ENCODE results near the gene CTIF. TPM values are rescaled to one million over a fixed set of nuclear protein-coding genes. Genes with fewer than 3 reads are reported as not detected.

Gene CTIF
- polyA plus RNA-seq, 1 donor from 2014 or later: 50.2 TPM

DNA sequence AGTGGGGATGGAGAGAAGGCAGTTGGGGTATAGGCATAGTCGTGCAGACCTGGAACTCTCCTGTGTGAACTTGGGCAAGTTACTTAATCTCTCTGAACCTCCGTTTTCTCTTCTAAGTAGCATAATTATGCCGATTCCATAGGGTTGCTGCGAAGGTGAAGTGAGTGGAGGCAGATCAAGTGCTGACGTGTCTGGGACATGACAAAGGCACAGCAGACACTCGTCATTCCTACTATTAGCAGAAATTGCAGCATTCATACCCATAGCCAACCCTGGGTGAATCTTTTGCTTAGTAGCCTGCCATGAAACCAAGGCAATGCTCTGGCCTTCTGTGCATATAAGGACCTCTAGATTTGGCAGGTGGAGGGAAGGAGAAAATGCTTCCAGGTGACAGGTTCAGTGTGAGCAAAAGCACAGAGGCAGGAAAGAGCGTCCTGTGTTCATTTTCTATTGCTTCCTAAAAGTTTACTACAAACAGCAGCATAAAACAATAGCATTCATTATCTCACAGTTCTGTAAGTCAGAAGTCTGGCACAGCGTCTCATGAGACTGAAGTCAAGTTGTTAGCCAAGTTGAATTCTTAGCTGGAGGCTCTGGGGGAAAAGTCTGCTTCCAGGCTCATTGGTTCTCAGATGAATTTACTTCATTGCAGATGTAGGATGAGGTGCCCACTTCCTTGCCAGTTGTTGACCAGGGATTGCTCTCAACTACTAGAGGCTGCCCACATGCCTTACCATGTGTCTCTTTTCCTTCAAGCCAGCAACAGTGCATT lies 77.8 kb downstream of the CTIF start:
- peak overlapping the region; percentile 26 for H3K4me3 ChIP-seq (ENCODE audit: low read length)
- H3K79me2 ChIP-seq (replicated peaks; ENCODE audit: insufficient read depth, low read length): peaks cover 1% of the 10 kb centered on the region
- H3K27ac ChIP-seq (ENCODE audit: low read length): peak overlapping the region; percentile 46
- no peaks in the 10 kb centered on the region for H4K20me1 ChIP-seq (ENCODE audit: insufficient read depth)
- peak overlapping the region; percentile 22 for H3K9ac ChIP-seq (ENCODE audit: low read length)
- H3F3A ChIP-seq (ENCODE audit: insufficient read depth, low read length, poor library complexity, severe bottlenecking): no peaks in the 10 kb centered on the region
- H3K9me3 ChIP-seq (ENCODE audit: low read length): no peaks in the 10 kb centered on the region
- peak; percentile 28 for TF ChIP-seq EP300 (conservative IDR thresholded peaks at IDR 0.05; ENCODE audit: poor library complexity, severe bottlenecking)
- TF ChIP-seq, protein P1, sequence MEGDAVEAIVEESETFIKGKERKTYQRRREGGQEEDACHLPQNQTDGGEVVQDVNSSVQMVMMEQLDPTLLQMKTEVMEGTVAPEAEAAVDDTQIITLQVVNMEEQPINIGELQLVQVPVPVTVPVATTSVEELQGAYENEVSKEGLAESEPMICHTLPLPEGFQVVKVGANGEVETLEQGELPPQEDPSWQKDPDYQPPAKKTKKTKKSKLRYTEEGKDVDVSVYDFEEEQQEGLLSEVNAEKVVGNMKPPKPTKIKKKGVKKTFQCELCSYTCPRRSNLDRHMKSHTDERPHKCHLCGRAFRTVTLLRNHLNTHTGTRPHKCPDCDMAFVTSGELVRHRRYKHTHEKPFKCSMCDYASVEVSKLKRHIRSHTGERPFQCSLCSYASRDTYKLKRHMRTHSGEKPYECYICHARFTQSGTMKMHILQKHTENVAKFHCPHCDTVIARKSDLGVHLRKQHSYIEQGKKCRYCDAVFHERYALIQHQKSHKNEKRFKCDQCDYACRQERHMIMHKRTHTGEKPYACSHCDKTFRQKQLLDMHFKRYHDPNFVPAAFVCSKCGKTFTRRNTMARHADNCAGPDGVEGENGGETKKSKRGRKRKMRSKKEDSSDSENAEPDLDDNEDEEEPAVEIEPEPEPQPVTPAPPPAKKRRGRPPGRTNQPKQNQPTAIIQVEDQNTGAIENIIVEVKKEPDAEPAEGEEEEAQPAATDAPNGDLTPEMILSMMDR (IDR thresholded peaks at IDR 0.05; ENCODE audit: poor library complexity, severe bottlenecking): no peak
- no peaks in the 10 kb centered on the region for H3K9me2 ChIP-seq (ENCODE audit: insufficient read depth, low read length)
- no peaks in the 10 kb centered on the region for H3K36me3 ChIP-seq (ENCODE audit: insufficient read depth, low read length)
- no peak overlapping the region for H2AFZ ChIP-seq (ENCODE audit: low read depth, low read length)
- no peaks in the 10 kb centered on the region for H3K27me3 ChIP-seq (ENCODE audit: insufficient read depth, low read depth, low read length)
- no peak overlapping the region for H3K4me2 ChIP-seq (ENCODE audit: low read length)

GRCh38 chr18:48617844-48618497 lies 79.1 kb downstream of the CTIF start:
- Histone ChIP-seq H3K9me3 (ENCODE audit: low read length) (no peaks in the 10 kb centered on the region), H2AFZ (ENCODE audit: low read depth, low read length) (no peak overlapping the region), H3K4me3 (ENCODE audit: low read length) (no peak overlapping the region), H4K20me1 (ENCODE audit: insufficient read depth) (no peaks in the 10 kb centered on the region), H3K9ac (ENCODE audit: low read length) (no peak overlapping the region), H3K79me2 (replicated peaks; ENCODE audit: insufficient read depth, low read length) (no peaks in the 10 kb centered on the region), H3K27ac (ENCODE audit: low read length) (no peak overlapping the region), H3K27me3 (ENCODE audit: insufficient read depth, low read depth, low read length) (no peaks in the 10 kb centered on the region), H3K9me2 (ENCODE audit: insufficient read depth, low read length) (no peaks in the 10 kb centered on the region), H3K4me2 (ENCODE audit: low read length) (no peak overlapping the region), H3F3A (ENCODE audit: insufficient read depth, low read length, poor library complexity, severe bottlenecking) (no peaks in the 10 kb centered on the region), H3K36me3 (ENCODE audit: insufficient read depth, low read length) (no peaks in the 10 kb centered on the region)
- no peak for TF ChIP-seq MXI1 (conservative IDR thresholded peaks at IDR 0.05; ENCODE audit: poor library complexity, severe bottlenecking)
- no peak for TF ChIP-seq EZH2 (IDR thresholded peaks at IDR 0.05; ENCODE audit: borderline replicate concordance, insufficient read depth, low read length, poor library complexity, severe bottlenecking)
- TF ChIP-seq POLR2AphosphoS5 (IDR thresholded peaks at IDR 0.05): no peak
- TF ChIP-seq, protein P1 (IDR thresholded peaks at IDR 0.05; ENCODE audit: poor library complexity, severe bottlenecking): no peak
- TF ChIP-seq EP300 (conservative IDR thresholded peaks at IDR 0.05; ENCODE audit: poor library complexity, severe bottlenecking): no peak

GRCh38 chr18:48619016-48619415 lies 80.2 kb downstream of the CTIF start:
- Histone ChIP-seq H4K20me1 (ENCODE audit: insufficient read depth) (no peaks in the 10 kb centered on the region), H3K27ac (ENCODE audit: low read length) (no peak overlapping the region), H3K27me3 (ENCODE audit: insufficient read depth, low read depth, low read length) (no peaks in the 10 kb centered on the region), H3K9ac (ENCODE audit: low read length) (no peak overlapping the region), H3F3A (ENCODE audit: insufficient read depth, low read length, poor library complexity, severe bottlenecking) (no peaks in the 10 kb centered on the region), H3K9me2 (ENCODE audit: insufficient read depth, low read length) (no peaks in the 10 kb centered on the region), H3K4me3 (ENCODE audit: low read length) (no peak overlapping the region), H3K79me2 (replicated peaks; ENCODE audit: insufficient read depth, low read length) (no peaks in the 10 kb centered on the region), H3K36me3 (ENCODE audit: insufficient read depth, low read length) (no peaks in the 10 kb centered on the region), H2AFZ (ENCODE audit: low read depth, low read length) (no peak overlapping the region), H3K4me2 (ENCODE audit: low read length) (no peak overlapping the region), H3K9me3 (ENCODE audit: low read length) (no peaks in the 10 kb centered on the region)
- TF ChIP-seq RAD21 (conservative IDR thresholded peaks at IDR 0.05) (no peak), REST (IDR thresholded peaks at IDR 0.05; ENCODE audit: borderline replicate concordance) (no peak), SMC3 (conservative IDR thresholded peaks at IDR 0.05; ENCODE audit: poor library complexity) (no peak), EZH2 (IDR thresholded peaks at IDR 0.05; ENCODE audit: borderline replicate concordance, insufficient read depth, low read length, poor library complexity, severe bottlenecking) (no peak), MXI1 (conservative IDR thresholded peaks at IDR 0.05; ENCODE audit: poor library complexity, severe bottlenecking) (no peak), TAF1 (IDR thresholded peaks at IDR 0.05; ENCODE audit: low read depth) (no peak), EP300 (conservative IDR thresholded peaks at IDR 0.05; ENCODE audit: poor library complexity, severe bottlenecking) (no peak), POLR2AphosphoS5 (IDR thresholded peaks at IDR 0.05) (no peak)
- TF ChIP-seq, protein P1 (IDR thresholded peaks at IDR 0.05; ENCODE audit: poor library complexity, severe bottlenecking): no peak

Data from neural cell (in vitro differentiated cells).